K562 (cell line): Measurements from ENCODE around the gene COBLL1.

Source experiments
- POLR2AphosphoS5 ChIP-seq: IDR thresholded peaks from 2 replicates; pipeline ENCODE4 v1.6.1; 2011; ENCODE audit warnings: mild to moderate bottlenecking, low read depth, low read length, moderate library complexity; ENCODE audit not compliant: control insufficient read depth, insufficient read depth
- SETDB1 ChIP-seq: IDR thresholded peaks from one replicate; pipeline ENCODE4 v1.6.1; 2012; ENCODE audit warnings: low read length, control low read depth, inconsistent platforms
- TF ChIP-seq, protein P1 (sequence below): fragments of 250-450 bp; sonication (Bioruptor Pico); IDR thresholded peaks from 2 replicates; pipeline ENCODE4 v1.6.1; 2021; ENCODE audit warnings: mild to moderate bottlenecking

- TF ChIP-seq, protein P1, sequence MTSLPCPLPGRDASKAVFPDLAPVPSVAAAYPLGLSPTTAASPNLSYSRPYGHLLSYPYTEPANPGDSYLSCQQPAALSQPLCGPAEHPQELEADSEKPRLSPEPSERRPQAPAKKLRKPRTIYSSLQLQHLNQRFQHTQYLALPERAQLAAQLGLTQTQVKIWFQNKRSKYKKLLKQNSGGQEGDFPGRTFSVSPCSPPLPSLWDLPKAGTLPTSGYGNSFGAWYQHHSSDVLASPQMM (CRISPR knock-in tag): no peak
- TF ChIP-seq POLR2AphosphoS5 (no peak), SETDB1 (no peak)
These were observed 31.7 kb upstream of the COBLL1 start for GRCh38 chr2:164873210-164873908.
